Measurements from ENCODE around the gene EED.

The EED gene, protein sequence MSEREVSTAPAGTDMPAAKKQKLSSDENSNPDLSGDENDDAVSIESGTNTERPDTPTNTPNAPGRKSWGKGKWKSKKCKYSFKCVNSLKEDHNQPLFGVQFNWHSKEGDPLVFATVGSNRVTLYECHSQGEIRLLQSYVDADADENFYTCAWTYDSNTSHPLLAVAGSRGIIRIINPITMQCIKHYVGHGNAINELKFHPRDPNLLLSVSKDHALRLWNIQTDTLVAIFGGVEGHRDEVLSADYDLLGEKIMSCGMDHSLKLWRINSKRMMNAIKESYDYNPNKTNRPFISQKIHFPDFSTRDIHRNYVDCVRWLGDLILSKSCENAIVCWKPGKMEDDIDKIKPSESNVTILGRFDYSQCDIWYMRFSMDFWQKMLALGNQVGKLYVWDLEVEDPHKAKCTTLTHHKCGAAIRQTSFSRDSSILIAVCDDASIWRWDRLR

GRCh38 chr11:86244522-86245368 is at the start of gene EED:
TSS of gene EED (plus strand) at chr11:86244753. CDS start at chr11:86245230, 477 bp downstream.
- DNase-seq (ENCODE audit: low spot score), result peak; percentile 91
- TF ChIP-seq, protein P1, sequence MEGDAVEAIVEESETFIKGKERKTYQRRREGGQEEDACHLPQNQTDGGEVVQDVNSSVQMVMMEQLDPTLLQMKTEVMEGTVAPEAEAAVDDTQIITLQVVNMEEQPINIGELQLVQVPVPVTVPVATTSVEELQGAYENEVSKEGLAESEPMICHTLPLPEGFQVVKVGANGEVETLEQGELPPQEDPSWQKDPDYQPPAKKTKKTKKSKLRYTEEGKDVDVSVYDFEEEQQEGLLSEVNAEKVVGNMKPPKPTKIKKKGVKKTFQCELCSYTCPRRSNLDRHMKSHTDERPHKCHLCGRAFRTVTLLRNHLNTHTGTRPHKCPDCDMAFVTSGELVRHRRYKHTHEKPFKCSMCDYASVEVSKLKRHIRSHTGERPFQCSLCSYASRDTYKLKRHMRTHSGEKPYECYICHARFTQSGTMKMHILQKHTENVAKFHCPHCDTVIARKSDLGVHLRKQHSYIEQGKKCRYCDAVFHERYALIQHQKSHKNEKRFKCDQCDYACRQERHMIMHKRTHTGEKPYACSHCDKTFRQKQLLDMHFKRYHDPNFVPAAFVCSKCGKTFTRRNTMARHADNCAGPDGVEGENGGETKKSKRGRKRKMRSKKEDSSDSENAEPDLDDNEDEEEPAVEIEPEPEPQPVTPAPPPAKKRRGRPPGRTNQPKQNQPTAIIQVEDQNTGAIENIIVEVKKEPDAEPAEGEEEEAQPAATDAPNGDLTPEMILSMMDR (IDR thresholded peaks at IDR 0.05; ENCODE audit: extremely low read depth, missing control alignments), result no peak

GRCh38 chr11:86194998-86195397 is 49.6 kb upstream of the EED start:
- no peak for DNase-seq (ENCODE audit: low spot score)
- TF ChIP-seq, protein P1 (IDR thresholded peaks at IDR 0.05; ENCODE audit: extremely low read depth, missing control alignments), result no peak

DNA sequence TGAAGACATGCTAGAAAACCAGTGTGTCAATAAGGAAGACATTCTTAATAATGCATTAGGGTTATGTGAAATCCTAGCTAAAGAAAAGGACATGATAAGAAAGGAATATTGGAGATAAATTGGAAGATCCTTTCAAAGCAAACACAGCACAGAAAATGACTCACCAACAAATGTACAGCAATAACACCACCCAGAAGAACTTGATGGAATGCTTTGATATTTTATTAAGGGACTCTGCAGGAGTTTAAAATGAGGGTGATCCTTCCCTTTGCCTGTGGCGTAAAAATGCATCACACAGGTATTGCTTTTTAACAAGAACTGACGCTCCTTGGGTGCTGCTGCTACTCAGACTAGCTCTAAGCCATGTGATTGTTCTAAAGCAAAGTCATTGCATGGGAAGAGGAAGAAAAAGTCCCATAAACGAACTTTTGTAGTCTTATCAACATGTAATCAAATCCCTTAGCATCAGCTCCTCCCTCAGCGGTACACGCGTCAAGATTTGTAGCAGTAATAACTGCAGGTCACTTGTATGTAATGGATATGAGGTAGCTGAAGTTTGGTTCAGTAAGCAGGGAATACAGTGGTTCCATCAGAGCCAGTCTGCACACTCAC is 48.4 kb upstream of the EED start:
- no peak for DNase-seq (ENCODE audit: low spot score)
- TF ChIP-seq, protein P1 (IDR thresholded peaks at IDR 0.05; ENCODE audit: extremely low read depth, missing control alignments), result no peak

DNA sequence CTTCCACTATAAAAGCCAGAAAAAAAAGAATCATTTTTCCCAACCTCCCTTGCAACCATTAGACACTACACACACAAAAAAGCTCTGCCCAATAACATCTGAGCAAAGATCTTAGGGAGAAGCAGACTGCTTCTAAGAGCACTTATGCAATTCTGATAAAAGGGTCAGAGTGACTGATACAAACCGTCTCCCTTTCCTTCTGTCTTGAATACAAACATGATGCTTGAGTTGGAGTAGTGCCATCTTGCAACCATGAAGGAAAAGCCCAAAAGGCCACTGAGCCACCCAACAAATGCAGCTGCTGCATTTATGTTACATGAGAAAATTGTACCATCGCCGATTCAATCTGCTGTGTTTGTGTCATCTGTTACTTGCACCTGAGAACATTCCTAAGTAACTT is 47.6 kb upstream of the EED start:
- TF ChIP-seq, protein P1 (IDR thresholded peaks at IDR 0.05; ENCODE audit: extremely low read depth, missing control alignments), result no peak

GRCh38 chr11:86197448-86197847 is 47.1 kb upstream of the EED start:
- TF ChIP-seq, protein P1 (IDR thresholded peaks at IDR 0.05; ENCODE audit: extremely low read depth, missing control alignments), result no peak
- no peak for DNase-seq (ENCODE audit: low spot score)

More for the DNA sequence above, 47.6 kb upstream of the EED start:
- DNase-seq (ENCODE audit: low spot score), result no peak

GRCh38 chr11:86198139-86198538 is 46.4 kb upstream of the EED start:
- no peak for DNase-seq (ENCODE audit: low spot score)
- TF ChIP-seq, protein P1 (IDR thresholded peaks at IDR 0.05; ENCODE audit: extremely low read depth, missing control alignments), result no peak
